GM23248 (cell line): Measurements from ENCODE around the gene TEKT1.

Experiments used
- EZH2 ChIP-seq: fragments of 200-600 bp; sonication (generic); IDR thresholded peaks from 2 replicates; pipeline ENCODE4 v1.6.1; 2018; ENCODE audit warnings: antibody characterized with exemption, mild to moderate bottlenecking; ENCODE audit not compliant: insufficient read depth, poor library complexity, severe bottlenecking
- EZH2phosphoT487 ChIP-seq: fragments of 200-600 bp; sonication (generic); IDR thresholded peaks from 2 replicates; pipeline ENCODE4 v1.6.1; 2018; ENCODE audit warnings: antibody characterized with exemption, moderate library complexity, mild to moderate bottlenecking, low read depth; ENCODE audit not compliant: insufficient read depth

GRCh38 chr17:6797718-6798351 lies 33.7 kb downstream of the TEKT1 start:
- TF ChIP-seq EZH2phosphoT487 = no peak
- TF ChIP-seq EZH2 = no peak
